DMS53 treated with DMSO at 0.1 percent for 48 hours (cell line): ENCODE results near the gene RALGPS2.

ENCODE experiments used
- DNase-seq: peaks from one replicate; lab custom pipeline; 2025; ENCODE audit not compliant: unreplicated experiment; lab: John Stamatoyannopoulos, UW

The RALGPS2 gene

DNA sequence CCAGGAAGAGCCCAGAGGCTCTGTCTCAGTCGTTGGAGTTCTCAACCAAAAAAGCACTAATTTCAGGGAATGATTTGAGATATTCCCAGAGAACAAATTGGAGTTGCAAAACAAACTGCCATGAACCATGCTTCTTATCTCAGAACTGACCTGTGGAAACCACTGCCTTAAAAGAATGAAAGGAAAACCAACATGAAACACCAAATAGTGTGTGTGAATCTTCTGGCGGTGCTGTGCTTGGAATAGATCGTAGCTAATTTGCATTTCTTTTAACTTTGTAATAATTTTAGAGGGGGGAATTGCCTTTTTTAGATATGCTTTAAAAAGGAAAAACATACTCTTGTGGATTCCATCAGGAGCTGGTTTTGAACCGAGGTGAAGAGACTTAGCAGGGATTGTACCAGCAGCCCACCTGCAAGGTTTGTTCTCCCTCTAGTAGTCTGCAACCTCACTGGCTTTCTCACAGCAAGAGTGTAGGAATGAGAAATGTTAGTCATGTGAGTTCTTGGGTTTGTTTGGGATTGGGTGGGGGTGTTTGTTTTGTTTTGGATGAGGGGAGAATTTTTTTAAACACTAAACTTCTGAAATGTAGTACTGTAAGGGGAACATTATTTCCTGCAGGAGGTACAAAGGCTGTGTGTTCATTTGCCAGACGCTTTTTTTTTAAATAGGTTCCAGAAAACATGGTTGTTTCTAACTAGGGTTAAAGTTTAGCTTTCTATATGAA lies 191.6 kb downstream of the RALGPS2 start:
- no peak for DNase-seq

DNA sequence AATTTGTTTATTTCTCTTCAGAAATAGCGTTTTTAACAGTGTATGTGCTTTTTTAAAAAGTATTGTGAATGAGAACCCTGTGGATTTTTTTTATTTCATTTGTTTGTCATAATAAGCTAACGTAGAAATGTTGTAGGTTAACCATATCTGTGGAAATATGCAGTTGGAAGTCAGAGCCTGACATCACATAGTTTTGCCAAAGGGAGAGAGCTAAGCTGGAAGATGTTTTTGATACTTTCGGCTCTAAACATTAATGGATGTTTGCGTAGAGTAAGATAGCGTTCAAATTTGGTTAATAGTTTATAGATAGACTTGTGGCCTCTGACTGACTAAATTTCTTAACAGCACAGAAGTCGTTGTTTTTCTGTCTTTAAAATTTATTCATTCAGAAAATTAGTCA lies 193.3 kb downstream of the RALGPS2 start:
- DNase-seq: no peak

DNA sequence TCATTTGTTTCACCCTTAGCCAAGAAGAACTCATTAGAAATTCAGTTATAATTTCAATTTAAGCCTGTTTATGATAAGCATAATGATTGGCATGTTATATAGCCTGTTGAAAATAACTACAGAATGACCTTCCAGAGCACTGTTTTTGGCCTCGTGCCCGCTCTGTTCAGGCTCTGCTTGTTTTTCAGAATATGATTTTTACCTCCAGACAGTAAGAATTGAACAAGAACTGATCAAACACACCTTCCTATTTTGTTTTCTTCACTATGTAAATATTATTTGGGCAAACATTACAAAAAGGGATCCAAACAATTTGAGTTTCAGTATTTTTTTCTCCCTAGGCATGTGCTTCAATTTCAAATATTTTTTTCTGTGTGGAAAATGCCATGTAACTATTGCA lies 193.9 kb downstream of the RALGPS2 start:
- no peak for DNase-seq

DNA sequence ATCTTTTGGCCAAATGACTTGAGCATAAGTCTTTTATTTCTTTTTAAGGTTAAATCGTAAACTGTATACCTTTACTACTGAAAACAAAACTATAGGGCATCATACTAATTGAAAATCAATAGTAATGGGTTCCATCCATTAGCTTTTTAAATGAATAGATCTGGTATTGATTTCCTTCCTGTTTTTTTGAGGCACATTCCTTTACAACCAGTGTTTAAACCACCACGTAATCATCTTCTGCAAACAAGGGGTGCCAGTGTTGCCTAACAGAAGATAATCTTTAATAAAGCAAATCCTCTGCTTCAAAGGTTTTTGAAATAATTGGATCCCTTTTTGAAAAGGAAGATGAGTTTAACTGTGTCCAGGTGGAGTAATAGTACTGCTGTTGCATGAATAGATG lies 194.5 kb downstream of the RALGPS2 start:
- DNase-seq: no peak

DNA sequence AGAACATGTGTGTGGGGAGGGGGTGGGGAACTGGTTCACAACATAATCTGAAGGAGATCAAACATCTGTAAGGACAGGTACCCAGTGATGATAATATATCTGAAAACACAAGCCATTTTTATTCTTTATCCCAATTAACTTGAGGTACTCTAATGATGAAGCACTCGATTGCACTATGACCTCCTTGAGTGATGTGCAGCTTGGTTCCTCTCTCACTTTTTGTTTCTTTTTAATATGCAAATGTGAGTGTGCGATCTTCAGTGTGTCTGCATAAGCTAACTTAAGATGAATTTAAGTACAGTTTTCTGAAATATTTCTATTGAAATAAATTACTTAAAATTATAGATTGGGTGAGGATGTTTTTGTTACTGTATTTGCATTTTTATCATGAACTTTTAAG lies 196.5 kb downstream of the RALGPS2 start:
- DNase-seq: no peak

DNA sequence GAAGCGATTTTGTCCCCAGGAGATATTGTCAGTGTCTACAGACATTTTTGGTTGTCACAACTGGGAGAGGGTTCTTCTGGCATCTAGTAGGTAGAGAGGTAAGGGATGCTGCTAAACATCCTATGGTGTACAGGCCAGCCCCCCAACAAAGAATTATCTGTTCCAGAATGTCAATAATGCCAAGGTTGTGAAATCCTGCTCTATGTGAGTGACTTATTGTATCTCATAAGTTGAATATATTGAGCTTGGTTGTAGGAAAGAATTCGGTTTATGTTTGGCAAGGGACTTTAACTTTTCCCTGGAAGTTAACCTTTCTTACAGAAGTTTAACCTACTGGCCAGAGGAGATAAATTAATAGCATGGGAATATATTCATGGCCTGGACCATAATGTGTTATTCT lies 198.5 kb downstream of the RALGPS2 start:
- no peak for DNase-seq

DNA sequence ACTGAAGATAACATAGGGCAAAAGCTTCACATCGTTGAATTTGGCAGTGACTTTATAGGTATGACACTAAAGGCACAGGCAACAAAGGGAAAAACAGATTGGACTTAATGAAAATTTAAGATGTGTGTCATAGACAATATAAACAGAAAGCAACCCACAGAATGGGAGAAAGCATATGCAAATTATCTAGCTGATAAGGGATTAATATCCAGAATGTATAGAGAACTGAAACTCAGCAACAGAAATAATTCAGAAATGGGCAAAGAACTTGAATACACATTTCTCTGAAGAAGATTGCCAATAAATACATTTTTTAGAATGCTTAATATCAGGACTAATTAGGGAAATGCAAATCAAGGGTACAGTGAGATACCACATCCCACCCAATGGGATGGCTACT lies 201.0 kb downstream of the RALGPS2 start:
- no peak for DNase-seq

DNA sequence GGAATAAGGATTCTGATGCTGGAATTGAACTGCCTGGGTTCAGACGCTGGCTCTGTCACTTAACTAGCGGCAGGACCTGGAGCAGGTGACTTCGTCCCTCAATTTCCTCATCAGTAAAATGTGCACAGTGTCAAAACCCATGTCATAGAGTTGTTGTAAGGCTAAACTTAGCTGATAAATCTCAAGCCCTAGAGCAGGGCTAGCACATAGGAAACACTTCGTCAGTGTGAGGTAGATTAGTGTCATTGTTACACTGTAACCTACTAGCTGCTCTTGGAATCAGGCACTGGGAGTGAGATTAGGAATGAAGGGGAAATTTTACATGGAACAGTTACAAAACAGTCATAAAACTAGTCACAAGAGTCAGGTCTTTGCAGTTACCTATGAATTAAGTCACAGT lies 202.0 kb downstream of the RALGPS2 start:
- no peak for DNase-seq

DNA sequence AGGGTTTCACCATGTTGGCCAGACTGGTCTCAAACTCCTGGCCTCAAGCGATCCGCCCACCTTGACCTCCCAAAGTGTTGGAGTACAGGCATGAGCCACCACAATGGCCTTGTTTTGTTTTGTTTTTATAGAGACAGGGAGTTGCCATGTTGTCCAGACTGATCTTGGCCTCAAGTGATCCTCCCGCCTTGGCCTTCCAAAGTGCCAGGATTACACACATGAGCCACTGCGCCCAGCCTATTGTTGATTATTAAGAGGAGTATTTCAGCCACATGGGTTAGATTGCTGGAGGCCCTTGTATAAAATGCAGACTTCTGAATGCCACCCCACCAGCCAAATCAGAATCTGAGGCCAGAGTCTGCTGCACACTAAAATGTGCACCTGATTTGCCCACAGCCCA lies 203.0 kb downstream of the RALGPS2 start:
- no peak for DNase-seq

DNA sequence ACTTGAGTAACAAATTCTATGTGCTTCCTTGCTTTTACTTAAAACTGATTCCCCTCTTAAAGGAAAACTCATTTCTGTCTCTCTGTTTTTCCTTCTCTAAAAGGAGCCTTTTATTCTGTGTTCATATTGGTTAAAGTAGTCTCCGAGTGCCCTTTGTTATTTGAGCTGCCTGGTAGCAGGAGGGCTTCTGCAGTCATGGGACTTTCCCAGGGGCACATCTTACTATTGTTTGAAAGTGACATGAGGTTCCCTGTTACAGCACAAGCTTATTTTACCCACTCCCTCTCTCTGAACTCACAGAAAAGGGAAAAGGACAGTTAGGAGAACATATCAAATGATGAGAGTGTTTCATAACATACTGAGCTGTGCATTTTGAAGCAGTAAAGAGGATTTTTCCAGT lies 203.9 kb downstream of the RALGPS2 start:
- DNase-seq: no peak

DNA sequence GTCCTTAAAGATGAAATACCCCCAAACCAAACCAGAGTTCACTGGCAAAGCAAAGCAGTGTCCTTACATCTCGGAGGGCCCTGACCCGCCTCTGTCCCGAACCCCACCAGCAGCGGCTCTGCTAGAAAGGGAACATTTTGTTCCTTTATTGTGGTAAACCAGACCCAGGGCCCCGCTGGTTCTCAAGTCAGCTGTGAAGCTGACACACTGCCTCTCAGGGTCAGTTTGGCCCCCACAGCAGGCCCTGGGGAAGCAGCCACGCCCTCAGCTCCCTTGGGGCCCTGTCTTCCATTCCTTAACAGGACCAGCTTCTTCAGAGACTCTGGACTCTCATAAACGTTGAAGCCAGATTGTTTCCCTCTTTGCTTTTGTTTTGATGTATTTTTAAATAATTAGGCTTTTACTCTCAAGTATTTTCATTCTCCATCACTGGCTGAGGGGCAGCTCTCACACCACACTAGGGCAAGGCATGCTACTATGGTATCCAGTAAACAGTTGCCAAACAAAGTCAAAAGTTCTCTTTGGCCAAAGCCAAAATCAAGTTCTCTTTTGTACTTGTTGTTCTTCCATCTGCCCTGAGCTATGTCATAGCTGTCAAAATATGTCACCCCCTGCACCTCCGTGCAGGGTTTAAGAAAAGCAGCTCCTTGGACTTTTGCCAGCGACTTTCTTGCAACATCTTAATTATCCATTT lies 207.0 kb downstream of the RALGPS2 start:
- DNase-seq: no peak

DNA sequence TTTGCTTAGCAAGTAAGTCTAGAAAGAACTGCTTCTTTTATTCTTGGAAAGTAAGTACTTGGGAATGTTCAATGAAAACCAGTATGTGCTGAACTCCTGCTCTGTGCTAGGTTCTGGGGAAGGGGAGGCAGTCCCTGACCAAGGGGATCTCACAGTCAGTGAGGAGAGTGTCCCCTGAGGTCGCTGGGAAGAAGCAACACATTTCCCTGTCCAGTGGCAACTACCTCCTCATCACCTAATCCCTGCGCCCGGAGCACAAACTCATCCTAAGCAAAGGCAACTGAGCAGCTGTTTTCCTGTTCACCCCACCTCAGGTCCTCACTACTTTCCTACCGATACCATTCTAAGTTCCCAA lies 207.5 kb downstream of the RALGPS2 start:
- no peak for DNase-seq

DNA sequence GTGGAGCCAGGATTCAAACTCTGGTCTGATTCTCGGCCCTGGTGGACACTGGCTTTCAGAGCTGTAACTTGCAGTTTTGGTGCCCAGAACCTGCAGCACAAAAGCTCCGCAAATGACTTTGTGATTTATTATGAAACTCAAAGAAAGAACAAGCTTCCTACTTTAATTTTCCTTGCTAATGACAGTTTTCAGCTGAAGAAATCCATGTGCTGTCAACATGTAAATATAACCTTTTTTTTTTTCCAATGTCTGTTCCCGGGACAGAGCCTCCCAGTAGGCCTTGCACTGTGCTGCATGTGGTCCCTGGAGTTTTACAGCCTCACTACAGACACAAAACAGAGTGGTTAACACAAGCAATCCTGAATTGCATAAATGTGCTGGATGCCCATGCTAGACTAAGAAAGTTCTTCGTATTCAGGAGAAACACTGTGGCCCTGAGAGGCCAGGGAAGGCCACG lies 208.1 kb downstream of the RALGPS2 start:
- no peak for DNase-seq

DNA sequence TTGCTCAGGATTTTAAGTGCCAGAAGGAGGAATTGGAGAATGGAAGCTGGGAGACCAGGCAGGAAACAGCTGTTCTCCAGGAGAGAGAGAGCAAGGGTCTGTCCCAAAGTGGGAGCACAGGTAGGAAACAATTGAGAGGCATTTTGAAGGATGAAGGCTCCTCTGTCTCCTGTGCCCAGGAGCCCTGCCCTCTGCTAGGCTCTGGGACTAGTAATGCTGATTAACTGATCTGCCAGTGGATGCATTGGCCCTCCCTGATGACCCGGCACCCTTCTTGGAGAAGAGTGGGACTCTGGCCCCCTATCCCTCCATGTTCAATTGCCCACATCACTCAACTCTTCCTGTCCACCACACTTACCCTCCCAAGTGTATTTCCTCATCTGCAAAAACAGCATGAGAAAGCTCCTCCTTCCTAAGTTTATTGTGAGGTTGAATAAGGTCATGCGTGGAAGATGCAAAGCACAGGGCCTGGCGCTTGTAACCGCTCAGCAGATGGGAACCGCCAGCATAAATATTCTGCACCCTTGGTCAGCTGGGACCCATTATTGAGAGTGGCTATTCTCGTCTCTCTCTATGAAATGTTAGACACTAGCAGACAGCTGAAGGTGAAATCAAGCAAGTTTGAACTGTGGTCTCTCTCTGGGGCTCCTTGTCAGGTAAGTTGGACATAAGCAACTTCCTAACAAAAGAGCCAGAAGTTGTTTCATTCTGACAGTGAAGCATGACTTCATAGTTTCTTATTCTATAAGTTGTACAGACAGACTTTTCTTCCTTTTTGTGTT lies 208.9 kb downstream of the RALGPS2 start:
- DNase-seq: no peak

DNA sequence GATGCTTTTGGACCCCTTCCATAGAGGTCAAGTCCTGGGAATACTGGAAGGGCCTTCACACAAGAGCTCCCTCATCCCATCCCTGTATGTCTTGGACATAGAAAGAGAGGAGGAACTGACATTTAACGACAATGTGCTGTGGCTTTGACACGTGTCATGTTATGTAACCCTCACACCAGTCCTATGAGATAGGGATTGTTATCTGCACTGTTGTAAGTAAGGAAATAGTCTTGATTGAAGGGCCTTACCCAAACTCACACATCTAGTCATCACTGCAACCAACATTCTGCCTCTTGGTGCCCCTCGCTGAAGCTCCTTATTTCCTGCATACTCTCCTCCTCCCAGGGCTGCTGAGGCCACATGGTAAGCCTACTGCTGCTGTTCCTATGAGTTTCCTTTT lies 209.5 kb downstream of the RALGPS2 start:
- DNase-seq: no peak

DNA sequence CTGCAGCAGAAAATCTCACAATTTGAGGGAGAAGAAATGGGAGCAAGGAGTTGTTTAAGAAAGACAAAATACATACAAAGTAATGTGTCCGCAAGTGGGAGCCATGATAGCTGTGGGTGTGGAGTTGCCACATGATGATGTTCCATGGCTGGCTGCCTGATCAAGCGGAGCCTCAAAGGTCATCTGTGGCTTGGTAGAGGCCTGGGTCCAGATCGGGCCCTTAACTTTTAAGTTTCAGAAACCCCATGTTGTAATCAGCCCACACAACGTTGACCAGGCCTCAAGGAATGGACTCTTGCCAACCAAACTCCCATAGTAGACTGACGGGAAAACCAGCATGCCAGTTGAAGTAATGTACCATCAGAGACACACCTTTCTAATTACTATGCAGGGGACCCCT lies 210.6 kb downstream of the RALGPS2 start:
- DNase-seq: no peak

DNA sequence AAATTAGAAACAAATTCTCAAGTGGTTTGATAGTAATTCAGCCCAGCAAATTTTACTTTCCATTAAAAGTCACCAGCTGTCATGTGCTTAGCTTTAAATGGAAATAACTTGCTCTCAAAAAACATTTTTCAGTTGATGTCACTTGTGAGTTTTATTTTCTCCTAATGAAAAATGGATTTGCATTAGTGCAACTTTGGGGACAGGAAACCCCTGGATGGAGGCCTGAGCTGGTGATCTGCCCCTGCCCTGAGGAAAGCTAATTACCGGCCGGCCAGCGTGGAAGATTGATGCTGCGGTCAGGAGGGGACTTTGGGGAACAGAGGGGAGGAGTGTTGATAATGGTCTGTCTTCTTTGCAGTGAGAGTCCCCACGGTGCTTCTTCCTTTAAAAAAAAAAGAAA lies 212.7 kb downstream of the RALGPS2 start:
- no peak for DNase-seq

DNA sequence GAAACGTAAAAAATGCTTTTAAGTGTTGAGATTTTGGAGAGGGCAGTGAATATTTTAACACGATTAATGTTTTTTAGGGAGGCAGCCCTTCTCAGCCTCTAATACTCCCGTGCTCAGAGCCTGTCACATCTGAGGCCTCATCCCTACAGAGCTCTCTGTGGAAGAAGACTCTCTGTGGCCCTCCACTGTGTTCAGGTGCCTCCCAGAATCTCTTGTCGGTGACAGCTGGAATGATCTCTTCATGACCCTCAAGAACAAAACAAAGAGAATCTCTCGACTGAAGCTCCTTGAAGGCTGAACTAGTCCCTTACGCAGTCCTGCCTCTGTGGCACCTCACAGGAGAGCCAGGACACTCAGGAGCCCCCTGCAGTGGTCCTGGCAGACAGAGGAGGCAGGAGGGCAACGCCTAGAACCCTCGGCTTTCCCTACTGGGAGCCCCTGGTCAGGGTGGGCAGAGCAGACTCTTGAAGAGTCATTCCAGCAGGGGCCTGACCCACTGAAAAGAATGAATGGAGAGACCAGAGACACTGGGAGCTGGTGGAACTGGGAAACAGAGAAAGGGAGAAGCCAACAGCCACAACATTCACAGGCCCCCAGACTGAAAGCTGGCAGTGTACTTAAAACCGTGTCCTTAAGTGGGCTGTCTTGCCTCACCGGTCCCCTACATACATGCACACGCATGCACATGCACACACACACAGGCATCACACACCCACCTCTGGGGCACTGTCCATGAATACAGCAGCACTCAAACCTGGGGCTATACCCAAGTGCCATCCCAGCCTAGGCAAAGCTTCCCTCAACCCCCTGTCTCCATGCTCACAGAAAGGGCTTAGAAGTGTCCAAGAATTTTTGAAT lies 213.3 kb downstream of the RALGPS2 start:
- no peak for DNase-seq

DNA sequence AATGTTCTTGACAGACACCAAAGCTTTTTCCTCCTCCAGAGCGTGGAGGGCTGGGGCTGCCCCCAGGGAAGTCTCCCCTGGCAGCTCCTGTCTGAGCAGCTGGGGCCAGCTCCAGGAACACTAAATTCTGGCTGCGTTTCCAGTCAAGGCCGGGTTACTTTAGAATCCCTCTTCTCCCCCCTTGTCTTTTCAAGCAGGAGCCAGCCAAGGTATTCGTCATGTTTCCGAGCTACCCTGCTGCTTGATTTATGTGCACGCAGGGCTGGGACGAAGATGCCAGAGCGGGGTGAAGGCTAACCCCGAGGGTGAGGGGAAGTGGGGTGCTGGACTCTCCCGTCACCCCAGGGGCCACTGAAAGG lies 213.9 kb downstream of the RALGPS2 start:
- DNase-seq: no peak

DNA sequence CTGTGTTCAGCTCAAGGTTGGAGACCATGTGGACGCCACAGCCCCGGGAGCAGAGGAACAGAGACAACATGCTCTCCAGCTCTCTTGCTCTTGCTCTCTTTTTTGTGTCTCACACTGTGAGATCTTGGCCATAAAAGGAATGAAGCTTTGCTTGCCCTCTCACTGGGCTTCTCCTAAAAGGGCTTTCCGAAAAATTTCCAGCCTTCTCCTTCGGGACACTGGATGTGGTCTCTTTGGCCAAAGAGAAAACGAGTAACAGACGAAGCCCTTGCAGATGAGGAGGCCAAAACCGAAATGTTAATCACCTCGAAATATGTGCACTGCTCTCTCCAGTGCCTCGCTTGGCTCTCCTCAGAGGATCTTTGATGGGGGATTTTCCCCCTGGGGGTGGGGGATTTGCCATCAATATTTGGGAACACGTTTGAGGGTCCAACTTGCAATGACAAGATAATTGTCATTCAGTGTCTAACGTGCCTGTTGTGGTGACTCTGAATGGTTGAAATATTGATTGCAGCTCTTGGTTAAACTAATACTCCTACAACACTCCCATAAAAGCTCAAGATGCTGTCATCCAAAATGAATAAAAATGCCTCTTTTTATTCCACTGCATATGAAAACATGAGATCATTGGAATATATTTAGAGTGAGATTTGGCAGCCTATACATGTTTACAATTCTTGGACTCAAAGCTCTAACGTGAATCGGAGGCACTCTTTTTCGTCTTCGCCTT lies 214.5 kb downstream of the RALGPS2 start:
- no peak for DNase-seq
